ENCODE measurements around the gene XIRP2.

DNA sequence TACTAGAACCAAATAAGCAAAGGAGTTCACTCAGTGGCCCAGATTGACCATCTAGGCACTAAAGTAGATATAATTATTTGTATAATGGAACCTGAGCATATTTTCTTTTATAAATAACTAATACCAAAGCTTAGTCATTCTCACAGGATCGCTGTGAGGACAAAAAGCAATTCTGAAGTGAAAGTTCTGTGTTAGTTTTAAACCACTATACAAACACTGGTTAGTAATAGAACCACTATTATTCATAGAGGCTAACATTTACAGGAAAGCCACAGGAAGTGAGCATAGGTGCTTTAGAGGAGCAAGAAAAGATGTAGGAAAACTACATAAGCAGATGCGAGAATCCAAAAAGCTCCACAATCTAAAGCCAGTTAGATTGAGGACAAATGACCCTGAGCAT lies 364.7 kb downstream of the XIRP2 start:
- TF ChIP-seq FOS (IDR thresholded peaks at IDR 0.05; ENCODE audit: low read depth, low read length): no peak
- TF ChIP-seq, protein P1, sequence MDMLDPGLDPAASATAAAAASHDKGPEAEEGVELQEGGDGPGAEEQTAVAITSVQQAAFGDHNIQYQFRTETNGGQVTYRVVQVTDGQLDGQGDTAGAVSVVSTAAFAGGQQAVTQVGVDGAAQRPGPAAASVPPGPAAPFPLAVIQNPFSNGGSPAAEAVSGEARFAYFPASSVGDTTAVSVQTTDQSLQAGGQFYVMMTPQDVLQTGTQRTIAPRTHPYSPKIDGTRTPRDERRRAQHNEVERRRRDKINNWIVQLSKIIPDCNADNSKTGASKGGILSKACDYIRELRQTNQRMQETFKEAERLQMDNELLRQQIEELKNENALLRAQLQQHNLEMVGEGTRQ (IDR thresholded peaks at IDR 0.05; ENCODE audit: low read depth, low read length): no peak
- TF ChIP-seq, protein P2, sequence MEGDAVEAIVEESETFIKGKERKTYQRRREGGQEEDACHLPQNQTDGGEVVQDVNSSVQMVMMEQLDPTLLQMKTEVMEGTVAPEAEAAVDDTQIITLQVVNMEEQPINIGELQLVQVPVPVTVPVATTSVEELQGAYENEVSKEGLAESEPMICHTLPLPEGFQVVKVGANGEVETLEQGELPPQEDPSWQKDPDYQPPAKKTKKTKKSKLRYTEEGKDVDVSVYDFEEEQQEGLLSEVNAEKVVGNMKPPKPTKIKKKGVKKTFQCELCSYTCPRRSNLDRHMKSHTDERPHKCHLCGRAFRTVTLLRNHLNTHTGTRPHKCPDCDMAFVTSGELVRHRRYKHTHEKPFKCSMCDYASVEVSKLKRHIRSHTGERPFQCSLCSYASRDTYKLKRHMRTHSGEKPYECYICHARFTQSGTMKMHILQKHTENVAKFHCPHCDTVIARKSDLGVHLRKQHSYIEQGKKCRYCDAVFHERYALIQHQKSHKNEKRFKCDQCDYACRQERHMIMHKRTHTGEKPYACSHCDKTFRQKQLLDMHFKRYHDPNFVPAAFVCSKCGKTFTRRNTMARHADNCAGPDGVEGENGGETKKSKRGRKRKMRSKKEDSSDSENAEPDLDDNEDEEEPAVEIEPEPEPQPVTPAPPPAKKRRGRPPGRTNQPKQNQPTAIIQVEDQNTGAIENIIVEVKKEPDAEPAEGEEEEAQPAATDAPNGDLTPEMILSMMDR (conservative IDR thresholded peaks at IDR 0.05; ENCODE audit: low read depth, low read length): no peak
- TF ChIP-seq CEBPB (IDR thresholded peaks at IDR 0.05; ENCODE audit: low read depth, low read length): no peak
- TF ChIP-seq POLR2A (IDR thresholded peaks at IDR 0.05; ENCODE audit: low read depth, low read length): no peak
